ENCODE measurements around the gene EEF1AKMT4. TPM values are rescaled to one million over a fixed set of nuclear protein-coding genes. Genes with fewer than 3 reads are reported as not detected.

Gene EEF1AKMT4
- total RNA-seq, 2 experiments from 2014 or later = 3.5 to 4.4 TPM

Small RNA genes within 50 kb of the gene (microRNA-seq; reads per million reads assigned to microRNA genes)
- gene MIR1224 (ENCODE audit: borderline microRNAs expressed, borderline number of aligned reads, borderline replicate concordance) = 1.6 reads per million

Other genes with a start within 250 kb of the EEF1AKMT4 start
- gene ABCC5, start 231.8 kb upstream of the EEF1AKMT4 start, total RNA-seq = 10 to 100 TPM; 13.3 to 15.6 TPM
- not detected for gene HTR3D, start 217.9 kb upstream of the EEF1AKMT4 start, total RNA-seq
- gene HTR3C, start 196.6 kb upstream of the EEF1AKMT4 start, total RNA-seq = not detected
- gene HTR3E, start 152.6 kb upstream of the EEF1AKMT4 start, total RNA-seq = not detected
- 10 to 100 TPM; 49.6 to 51.5 TPM for gene EIF2B5, start 114.3 kb upstream of the EEF1AKMT4 start, total RNA-seq
- gene DVL3, start 94.3 kb upstream of the EEF1AKMT4 start, total RNA-seq = 10 to 100 TPM; 28.5 to 32.4 TPM
- gene AP2M1, start 74.8 kb upstream of the EEF1AKMT4 start, total RNA-seq = 100 to 1,000 TPM; 218 to 221 TPM
- 10 to 100 TPM; 41.2 to 48.7 TPM for gene ABCF3, start 63.5 kb upstream of the EEF1AKMT4 start, total RNA-seq
- not detected for gene VWA5B2, start 20.1 kb upstream of the EEF1AKMT4 start, total RNA-seq
- gene ALG3, start 710 bp upstream of the EEF1AKMT4 start, total RNA-seq = 10 to 100 TPM; 31.6 to 34.1 TPM
- under 1 TPM; 0.21 to 0.51 TPM for gene CAMK2N2, start 11.9 kb downstream of the EEF1AKMT4 start, total RNA-seq
- not detected for gene ECE2, start 26.4 kb downstream of the EEF1AKMT4 start, total RNA-seq
- gene PSMD2, start 49.6 kb downstream of the EEF1AKMT4 start, total RNA-seq = 100 to 1,000 TPM; 246 to 257 TPM
- gene EIF4G1, start 64.9 kb downstream of the EEF1AKMT4 start, total RNA-seq = 100 to 1,000 TPM; 410 to 432 TPM
- 1 to 10 TPM; 7.0 to 8.9 TPM for gene FAM131A, start 87.9 kb downstream of the EEF1AKMT4 start, total RNA-seq
- 1 to 10 TPM; 3.2 to 3.7 TPM for gene CLCN2, start 111.9 kb downstream of the EEF1AKMT4 start, total RNA-seq
- 100 to 1,000 TPM in 1 of 2 experiments, 10 to 100 TPM in 1; 100.0 to 103 TPM for gene POLR2H, start 112.0 kb downstream of the EEF1AKMT4 start, total RNA-seq
- not detected for gene THPO, start 128.5 kb downstream of the EEF1AKMT4 start, total RNA-seq
- gene CHRD, start 130.4 kb downstream of the EEF1AKMT4 start, total RNA-seq = under 1 TPM in 1 of 2 experiments, not detected in 1; 0.21 TPM

All from activated CD4-positive, alpha-beta memory T cell treated with anti-CD3 and anti-CD28 coated beads for 36 hours (primary cell).